Vagina (tissue), 2 donors: ENCODE results near the gene MYO3B.

Experiments
- POLR2AphosphoS5 ChIP-seq, 2 donors: sonication (generic); formaldehyde crosslinking; IDR thresholded peaks; one replicate each; pipeline ENCODE4 v1.9.0; 2017; ENCODE audit warnings: antibody characterized with exemption in 2 of 2, mild to moderate bottlenecking in 2 of 2, low read depth in 1 of 2; ENCODE audit not compliant: insufficient read depth in 1 of 2
- TF ChIP-seq, protein P1 (sequence below), 3 experiments: fragments of 450-650 bp in 2 of 3; fragments of 200-600 bp in 1 of 3; sonication (generic) in 1 of 3; IDR thresholded peaks; one replicate each; pipeline ENCODE4 v1.5.1; 2017 to 2019; ENCODE audit warnings: antibody characterized with exemption in 3 of 3, mild to moderate bottlenecking in 2 of 3, moderate library complexity in 2 of 3

DNA sequence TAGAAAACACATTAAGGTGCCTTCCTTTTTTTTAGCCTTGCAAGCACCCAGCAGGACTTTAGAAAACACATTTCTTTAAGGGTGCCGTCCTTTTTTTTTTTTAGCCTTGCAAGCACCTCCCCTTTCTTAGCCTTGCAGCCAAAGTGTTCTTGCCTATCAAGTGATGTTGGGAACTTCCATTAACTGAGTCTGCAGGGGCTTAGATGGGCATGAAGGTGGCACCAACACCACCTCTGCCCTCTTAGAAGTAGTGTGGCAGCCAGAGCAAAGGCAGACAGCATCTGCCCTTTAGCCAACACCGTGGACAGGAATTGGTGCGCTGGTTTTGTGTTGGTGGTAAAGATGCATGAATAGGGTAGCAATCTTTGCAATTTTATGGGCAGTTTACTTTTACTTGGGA is 325.6 kb downstream of the MYO3B start:
- TF ChIP-seq, protein P1, sequence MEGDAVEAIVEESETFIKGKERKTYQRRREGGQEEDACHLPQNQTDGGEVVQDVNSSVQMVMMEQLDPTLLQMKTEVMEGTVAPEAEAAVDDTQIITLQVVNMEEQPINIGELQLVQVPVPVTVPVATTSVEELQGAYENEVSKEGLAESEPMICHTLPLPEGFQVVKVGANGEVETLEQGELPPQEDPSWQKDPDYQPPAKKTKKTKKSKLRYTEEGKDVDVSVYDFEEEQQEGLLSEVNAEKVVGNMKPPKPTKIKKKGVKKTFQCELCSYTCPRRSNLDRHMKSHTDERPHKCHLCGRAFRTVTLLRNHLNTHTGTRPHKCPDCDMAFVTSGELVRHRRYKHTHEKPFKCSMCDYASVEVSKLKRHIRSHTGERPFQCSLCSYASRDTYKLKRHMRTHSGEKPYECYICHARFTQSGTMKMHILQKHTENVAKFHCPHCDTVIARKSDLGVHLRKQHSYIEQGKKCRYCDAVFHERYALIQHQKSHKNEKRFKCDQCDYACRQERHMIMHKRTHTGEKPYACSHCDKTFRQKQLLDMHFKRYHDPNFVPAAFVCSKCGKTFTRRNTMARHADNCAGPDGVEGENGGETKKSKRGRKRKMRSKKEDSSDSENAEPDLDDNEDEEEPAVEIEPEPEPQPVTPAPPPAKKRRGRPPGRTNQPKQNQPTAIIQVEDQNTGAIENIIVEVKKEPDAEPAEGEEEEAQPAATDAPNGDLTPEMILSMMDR (IDR thresholded peaks at IDR 0.05), result no peak
- TF ChIP-seq POLR2AphosphoS5 (IDR thresholded peaks at IDR 0.05; ENCODE audit: insufficient read depth in 1 of 2, low read depth in 1 of 2), result no peak
